Activated CD8-positive, alpha-beta T cell treated with anti-CD3 and anti-CD28 coated beads for 36 hours (primary cell): ENCODE measurements around the gene MICU1. TPM values are rescaled to one million over a fixed set of nuclear protein-coding genes. Genes with fewer than 3 reads are reported as not detected.

Experiments used
- ATAC-seq: fragments of 200-7000 bp; cut with Tn5 transposase; one replicate; pipeline ENCODE4 v1.10.0; 2021; ENCODE audit warnings: mild to moderate bottlenecking, moderate library complexity
- CTCF ChIA-PET: fragments of 350-600 bp; sonication (Branson Sonifier 250); formaldehyde crosslinking; loops from one replicate; lab custom pipeline; 2021; ENCODE audit warnings: antibody characterized with exemption; lab: Charles Lee
- POLR2A ChIA-PET: fragments of 350-600 bp; sonication (Branson Sonifier 250); formaldehyde crosslinking; loops from one replicate; lab custom pipeline; 2021; ENCODE audit warnings: antibody characterized with exemption; lab: Charles Lee
- DNase-seq: peaks from one replicate; pipeline ENCODE4 v3.0.0-alpha.2; 2020
- H3K27ac Mint-ChIP-seq: one replicate; pipeline ENCODE4 v1.8.0; 2021; ENCODE audit warnings: mild to moderate bottlenecking, mixed read lengths
- H3K27me3 Mint-ChIP-seq: one replicate; pipeline ENCODE4 v1.8.0; 2021; ENCODE audit warnings: mixed read lengths
- H3K36me3 Mint-ChIP-seq: one replicate; pipeline ENCODE4 v1.8.0; 2021; ENCODE audit warnings: low read depth, mixed read lengths
- H3K4me1 Mint-ChIP-seq: one replicate; pipeline ENCODE4 v1.8.0; 2021; ENCODE audit warnings: low read depth, mixed read lengths
- H3K4me3 Mint-ChIP-seq: one replicate; pipeline ENCODE4 v1.8.0; 2021; ENCODE audit warnings: mild to moderate bottlenecking, moderate library complexity, mixed read lengths
- H3K9me3 Mint-ChIP-seq: one replicate; pipeline ENCODE4 v1.8.0; 2021; ENCODE audit warnings: mixed read lengths
- intact Hi-C: fragments of 100-400 bp; cut with micrococcal nuclease; formaldehyde crosslinking; loops from one replicate; pipeline ENCODE4 v1.10.0; 2022
- total RNA-seq, 2 experiments: library from RNA; stranded (reverse); gene quantifications; one replicate each; pipeline ENCODE4 v1.2.3, GENCODE V29; 2021
- TF ChIP-seq, protein P1 (sequence below): fragments of 200-600 bp; IDR thresholded peaks from one replicate; pipeline ENCODE4 v1.8.0; 2022; ENCODE audit warnings: antibody characterized with exemption, mild to moderate bottlenecking

Gene MICU1
- total RNA-seq, 2 experiments from 2014 or later: 29.9 to 31.0 TPM

GRCh38 chr10:72616716-72617115 is 9.2 kb downstream of the MICU1 start:
- Mint-ChIP-seq H3K4me3 (no peak overlapping the region), H3K4me1 (peaks cover 15% of the 10 kb centered on the region), H3K27ac (no peak overlapping the region), H3K36me3 (peaks cover 10% of the 10 kb centered on the region), H3K9me3 (peaks cover 10% of the 10 kb centered on the region), H3K27me3 (no peaks in the 10 kb centered on the region)
- POLR2A ChIA-PET: no interaction called here
- TF ChIP-seq, protein P1, sequence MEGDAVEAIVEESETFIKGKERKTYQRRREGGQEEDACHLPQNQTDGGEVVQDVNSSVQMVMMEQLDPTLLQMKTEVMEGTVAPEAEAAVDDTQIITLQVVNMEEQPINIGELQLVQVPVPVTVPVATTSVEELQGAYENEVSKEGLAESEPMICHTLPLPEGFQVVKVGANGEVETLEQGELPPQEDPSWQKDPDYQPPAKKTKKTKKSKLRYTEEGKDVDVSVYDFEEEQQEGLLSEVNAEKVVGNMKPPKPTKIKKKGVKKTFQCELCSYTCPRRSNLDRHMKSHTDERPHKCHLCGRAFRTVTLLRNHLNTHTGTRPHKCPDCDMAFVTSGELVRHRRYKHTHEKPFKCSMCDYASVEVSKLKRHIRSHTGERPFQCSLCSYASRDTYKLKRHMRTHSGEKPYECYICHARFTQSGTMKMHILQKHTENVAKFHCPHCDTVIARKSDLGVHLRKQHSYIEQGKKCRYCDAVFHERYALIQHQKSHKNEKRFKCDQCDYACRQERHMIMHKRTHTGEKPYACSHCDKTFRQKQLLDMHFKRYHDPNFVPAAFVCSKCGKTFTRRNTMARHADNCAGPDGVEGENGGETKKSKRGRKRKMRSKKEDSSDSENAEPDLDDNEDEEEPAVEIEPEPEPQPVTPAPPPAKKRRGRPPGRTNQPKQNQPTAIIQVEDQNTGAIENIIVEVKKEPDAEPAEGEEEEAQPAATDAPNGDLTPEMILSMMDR: no peak
- ATAC-seq (no peak), DNase-seq (no peak)
- intact Hi-C loops: no loop called here
- CTCF ChIA-PET: no interaction called here

- peaks cover 10% of the 10 kb centered on the region for H3K36me3 Mint-ChIP-seq
- no peaks in the 10 kb centered on the region for H3K27me3 Mint-ChIP-seq
- ATAC-seq (no peak), DNase-seq (no peak)
- H3K4me1 Mint-ChIP-seq: peaks cover 19% of the 10 kb centered on the region
- H3K27ac Mint-ChIP-seq: no peak overlapping the region
- CTCF ChIA-PET: interaction anchor here (1.0 kb wide), 1 partner anchor 9 kb away, joined by 3 read pairs; no protein-coding TSS in a partner anchor
- POLR2A ChIA-PET: interaction anchor here (0.6 kb wide), 1 partner anchor 119 kb away, joined by 3 read pairs; no protein-coding TSS in a partner anchor
- no peak overlapping the region for H3K4me3 Mint-ChIP-seq
- intact Hi-C loops: no loop called here
- TF ChIP-seq, protein P1: no peak
- H3K9me3 Mint-ChIP-seq: peaks cover 10% of the 10 kb centered on the region
These were observed 9.9 kb downstream of the MICU1 start for GRCh38 chr10:72615970-72616369.

DNA sequence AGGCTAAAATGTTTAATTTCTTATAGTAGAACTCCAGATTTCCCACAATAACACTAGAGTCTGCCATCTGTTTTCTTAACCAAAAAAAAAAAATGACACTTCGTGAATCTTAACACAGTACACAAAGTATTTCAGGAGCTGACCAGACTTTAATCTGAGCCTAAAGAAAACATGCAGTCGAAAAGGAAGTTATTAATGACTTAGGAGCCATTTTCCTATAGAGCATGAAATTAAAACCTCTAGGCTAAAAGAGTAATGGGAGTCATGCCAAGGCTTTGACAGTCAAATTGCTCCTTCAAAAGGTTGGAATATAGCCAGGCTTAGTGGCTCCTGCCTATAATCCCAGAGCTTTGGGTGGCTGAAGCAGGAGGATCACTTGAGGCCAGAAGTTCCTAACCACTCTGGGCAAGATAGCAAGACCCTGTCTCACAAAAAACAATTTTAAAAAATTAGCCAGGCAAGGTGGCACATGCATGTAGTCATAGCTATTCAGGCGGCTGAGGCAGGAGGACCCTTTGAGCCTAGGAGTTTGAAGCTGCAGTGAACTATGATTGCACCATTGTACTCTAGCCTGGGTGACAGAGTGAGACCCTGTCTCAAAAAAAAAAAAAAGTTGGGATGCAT is 13.6 kb downstream of the MICU1 start:
- ATAC-seq (no peak), DNase-seq (no peak)
- Mint-ChIP-seq H3K4me3 (no peak overlapping the region), H3K4me1 (peaks cover 15% of the 10 kb centered on the region), H3K36me3 (peaks cover 19% of the 10 kb centered on the region), H3K27me3 (no peaks in the 10 kb centered on the region), H3K9me3 (peaks cover 10% of the 10 kb centered on the region), H3K27ac (no peak overlapping the region)
- CTCF ChIA-PET: interaction anchor here (1.6 kb wide), 1 partner anchor 13 kb away, joined by 3 read pairs; no protein-coding TSS in a partner anchor
- TF ChIP-seq, protein P1: no peak
- intact Hi-C loops: no loop called here
- POLR2A ChIA-PET: no interaction called here

DNA sequence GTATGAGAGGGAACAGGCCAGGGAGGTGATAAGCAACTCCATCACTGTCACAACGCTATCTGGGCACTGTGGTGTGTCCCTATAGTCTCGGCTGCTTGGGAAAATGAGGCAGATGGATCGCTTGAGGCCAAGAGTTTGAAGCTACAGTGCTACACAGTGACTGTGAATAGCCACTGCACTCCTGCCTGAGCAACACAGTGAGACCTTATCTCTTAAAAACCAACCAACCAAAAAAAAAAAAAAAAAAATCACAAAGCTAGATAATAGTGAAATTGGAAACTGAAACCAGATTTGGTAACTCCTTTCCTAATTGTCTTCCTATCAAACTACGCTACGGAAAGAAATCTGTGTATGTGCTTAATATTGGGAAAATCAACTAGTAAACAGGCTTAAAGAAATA is 14.1 kb downstream of the MICU1 start:
- Mint-ChIP-seq H3K27me3 (no peaks in the 10 kb centered on the region), H3K4me3 (no peak overlapping the region), H3K27ac (peak overlapping the region; percentile 30), H3K9me3 (peaks cover 7% of the 10 kb centered on the region), H3K36me3 (peaks cover 15% of the 10 kb centered on the region), H3K4me1 (peaks cover 15% of the 10 kb centered on the region)
- DNase-seq: no peak
- TF ChIP-seq, protein P1: no peak
- intact Hi-C loops: no loop called here
- POLR2A ChIA-PET: no interaction called here
- CTCF ChIA-PET: interaction anchor here (1.6 kb wide), 1 partner anchor 13 kb away, joined by 3 read pairs; no protein-coding TSS in a partner anchor
- ATAC-seq: no peak

DNA sequence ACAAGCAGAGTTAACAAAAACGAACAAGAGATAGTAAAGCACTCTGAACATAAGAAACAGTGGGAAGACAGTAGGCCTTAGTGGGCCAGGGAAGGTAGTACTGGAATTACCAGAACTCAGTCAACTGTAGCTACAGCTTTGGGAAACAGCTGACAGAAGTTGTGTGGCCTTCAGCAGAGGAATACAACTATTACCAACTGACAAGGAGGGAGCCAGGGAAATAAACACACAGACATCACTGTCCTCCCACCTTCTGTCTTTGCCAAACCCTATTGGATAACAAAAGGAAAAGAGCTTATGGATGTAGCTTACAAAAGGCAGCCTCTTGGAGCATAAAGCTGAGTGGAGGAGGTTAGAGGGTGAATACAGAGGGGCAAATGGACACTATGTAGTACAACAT is 15.4 kb downstream of the MICU1 start:
- Mint-ChIP-seq H3K27ac (no peak overlapping the region), H3K4me3 (no peak overlapping the region), H3K4me1 (peaks cover 7% of the 10 kb centered on the region), H3K36me3 (peaks cover 9% of the 10 kb centered on the region), H3K9me3 (no peaks in the 10 kb centered on the region), H3K27me3 (no peaks in the 10 kb centered on the region)
- intact Hi-C loops: no loop called here
- ChIA-PET CTCF (no interaction called here), POLR2A (no interaction called here)
- TF ChIP-seq, protein P1: no peak
- no peak for DNase-seq
- ATAC-seq: no peak
